Upper lobe of left lung (tissue), 4 donors: ENCODE data around the gene FAM216B.

Source experiments
- POLR2A ChIP-seq, 4 donors: fragments of 450-650 bp; IDR thresholded peaks; one replicate each; pipeline ENCODE4 v1.5.1; 2016 to 2017; ENCODE audit warnings: antibody characterized with exemption in 4 of 4, mild to moderate bottlenecking in 2 of 4
- TF ChIP-seq, protein P1 (sequence below), 6 experiments: fragments of 450-650 bp in 4 of 6; fragments of 200-600 bp in 2 of 6; sonication (generic) in 2 of 6; IDR thresholded peaks; one replicate each; pipeline ENCODE4 v1.5.1; 2016 to 2019; ENCODE audit warnings: antibody characterized with exemption in 6 of 6

DNA sequence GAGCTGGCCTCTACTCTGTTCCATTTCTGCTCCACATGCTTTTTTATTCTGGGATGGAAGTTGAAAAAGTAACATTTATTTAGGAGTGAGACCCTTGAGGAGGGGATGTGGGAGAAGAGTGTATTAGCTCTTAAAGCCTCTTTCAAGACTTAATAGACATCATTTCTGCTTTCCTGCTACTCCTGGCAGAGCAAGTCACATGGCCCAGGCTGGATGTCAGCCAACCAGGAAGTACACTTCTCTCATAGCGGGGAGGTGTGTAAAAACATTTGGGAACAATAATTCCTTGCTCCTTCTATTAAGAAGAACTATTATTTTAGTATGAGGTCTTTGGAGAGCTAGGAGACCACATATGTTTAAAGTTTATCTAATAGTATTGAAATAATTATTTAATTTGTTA lies 40.6 kb upstream of the FAM216B start:
- no peak for TF ChIP-seq POLR2A (IDR thresholded peaks at IDR 0.05)
- TF ChIP-seq, protein P1, sequence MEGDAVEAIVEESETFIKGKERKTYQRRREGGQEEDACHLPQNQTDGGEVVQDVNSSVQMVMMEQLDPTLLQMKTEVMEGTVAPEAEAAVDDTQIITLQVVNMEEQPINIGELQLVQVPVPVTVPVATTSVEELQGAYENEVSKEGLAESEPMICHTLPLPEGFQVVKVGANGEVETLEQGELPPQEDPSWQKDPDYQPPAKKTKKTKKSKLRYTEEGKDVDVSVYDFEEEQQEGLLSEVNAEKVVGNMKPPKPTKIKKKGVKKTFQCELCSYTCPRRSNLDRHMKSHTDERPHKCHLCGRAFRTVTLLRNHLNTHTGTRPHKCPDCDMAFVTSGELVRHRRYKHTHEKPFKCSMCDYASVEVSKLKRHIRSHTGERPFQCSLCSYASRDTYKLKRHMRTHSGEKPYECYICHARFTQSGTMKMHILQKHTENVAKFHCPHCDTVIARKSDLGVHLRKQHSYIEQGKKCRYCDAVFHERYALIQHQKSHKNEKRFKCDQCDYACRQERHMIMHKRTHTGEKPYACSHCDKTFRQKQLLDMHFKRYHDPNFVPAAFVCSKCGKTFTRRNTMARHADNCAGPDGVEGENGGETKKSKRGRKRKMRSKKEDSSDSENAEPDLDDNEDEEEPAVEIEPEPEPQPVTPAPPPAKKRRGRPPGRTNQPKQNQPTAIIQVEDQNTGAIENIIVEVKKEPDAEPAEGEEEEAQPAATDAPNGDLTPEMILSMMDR (IDR thresholded peaks at IDR 0.05): no peak
